ENCODE measurements around the gene TCTA. TPM values are rescaled to one million over a fixed set of nuclear protein-coding genes. Genes with fewer than 3 reads are reported as not detected.
A peak's percentile ranks its signal among the peaks of the same experiment; 100 is the strongest.

Gene TCTA
- total RNA-seq, 2 donors from 2014 or later = 14.0 to 59.0 TPM

- DNase-seq = peak in 2 of 4 donors; percentile 54 to 70
- H3K27ac ChIP-seq = peak overlapping the region; percentile 58 to 92 (median 76)
- H3K4me3 ChIP-seq = no peak overlapping the region
- peaks cover 81% of the 10 kb centered on the region for H3K4me1 ChIP-seq
- WGBS, 2 donors = 63 to 70% methylated on average over 17 to 18 of the region's 18 CpGs
- no peaks in the 10 kb centered on the region for H3K9me3 ChIP-seq
- intact Hi-C loops (cut with DNase I) = no loop called here
- no peaks in the 10 kb centered on the region for H3K27me3 ChIP-seq
- H3K36me3 ChIP-seq (replicated peaks in 1 of 2; ENCODE audit: insufficient read depth in 1 of 2, low read depth in 2 of 2) = no peaks in the 10 kb centered on the region
- TF ChIP-seq CTCF (IDR thresholded peaks at IDR 0.05) (no peak), POLR2A (IDR thresholded peaks at IDR 0.05) (no peak)
- no peak for ATAC-seq
These were observed 53.2 kb downstream of the TCTA start for GRCh38 chr3:49465270-49466034.

Other genes starting within 250 kb of the TCTA start
- 10 to 100 TPM; 15.5 to 19.5 TPM for gene CCDC71, start 246.1 kb upstream of the TCTA start, total RNA-seq
- 10 to 100 TPM; 19.5 to 22.1 TPM for gene KLHDC8B, start 240.8 kb upstream of the TCTA start, total RNA-seq
- gene C3orf62, start 135.2 kb upstream of the TCTA start, total RNA-seq = 1 to 10 TPM; 4.9 TPM
- 10 to 100 TPM; 13.2 to 24.7 TPM for gene USP4, start 72.4 kb upstream of the TCTA start, total RNA-seq
- gene GPX1, start 54.1 kb upstream of the TCTA start, total RNA-seq = 100 to 1,000 TPM; 150 to 246 TPM
- 100 to 1,000 TPM; 216 to 252 TPM for gene RHOA, start 447 bp upstream of the TCTA start, total RNA-seq
- 10 to 100 TPM; 10.9 to 27.7 TPM for gene AMT, start 10.1 kb downstream of the TCTA start, total RNA-seq
- gene NICN1, start 16.9 kb downstream of the TCTA start, total RNA-seq = 1 to 10 TPM; 1.6 to 5.4 TPM
- gene DAG1, start 57.8 kb downstream of the TCTA start, total RNA-seq = 10 to 100 TPM; 46.8 to 57.9 TPM
- gene BSN, start 142.1 kb downstream of the TCTA start, total RNA-seq = 1 to 10 TPM; 1.3 to 6.6 TPM